ENCODE measurements around the gene EFTUD2.
A peak's percentile ranks its signal among the peaks of the same experiment; 100 is the strongest.

Gene EFTUD2

DNA sequence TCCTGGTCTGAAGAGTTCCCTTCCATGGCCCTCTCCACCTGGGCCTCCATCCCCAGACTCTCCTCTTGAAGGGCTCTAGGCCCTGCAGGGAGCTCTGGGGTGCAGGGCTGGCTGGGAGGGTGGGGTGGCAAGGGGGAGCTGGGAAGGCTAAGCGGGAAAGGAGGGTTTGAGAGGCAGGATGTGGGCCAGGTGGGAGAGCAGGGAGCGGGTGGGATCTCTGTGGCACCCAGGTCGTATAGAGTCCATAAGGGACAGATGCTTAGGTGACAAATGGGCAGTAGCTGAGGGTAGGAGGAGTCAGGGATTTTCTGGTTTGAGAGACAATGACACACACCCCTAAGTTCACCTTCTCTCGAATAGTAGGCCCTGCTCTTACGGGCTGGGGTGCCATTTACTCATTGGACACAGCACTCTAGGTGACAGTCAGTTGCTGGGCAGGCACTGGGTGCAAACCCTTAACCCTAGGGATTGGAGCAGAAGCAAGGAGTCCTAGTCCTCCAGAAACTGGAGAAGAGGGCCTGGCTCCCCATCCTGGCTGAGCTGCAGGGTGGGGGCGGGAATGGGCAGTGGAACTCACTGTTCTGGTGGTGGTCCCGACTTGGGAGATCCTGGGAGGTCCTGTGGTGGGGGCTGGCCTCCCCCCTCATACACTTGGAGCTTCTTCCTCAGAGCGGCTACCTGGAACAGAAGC lies 33.0 kb upstream of the EFTUD2 start:
- H3K4me3 ChIP-seq: no peak overlapping the region
- H3K27me3 ChIP-seq (ENCODE audit: low read depth): no peaks in the 10 kb centered on the region

DNA sequence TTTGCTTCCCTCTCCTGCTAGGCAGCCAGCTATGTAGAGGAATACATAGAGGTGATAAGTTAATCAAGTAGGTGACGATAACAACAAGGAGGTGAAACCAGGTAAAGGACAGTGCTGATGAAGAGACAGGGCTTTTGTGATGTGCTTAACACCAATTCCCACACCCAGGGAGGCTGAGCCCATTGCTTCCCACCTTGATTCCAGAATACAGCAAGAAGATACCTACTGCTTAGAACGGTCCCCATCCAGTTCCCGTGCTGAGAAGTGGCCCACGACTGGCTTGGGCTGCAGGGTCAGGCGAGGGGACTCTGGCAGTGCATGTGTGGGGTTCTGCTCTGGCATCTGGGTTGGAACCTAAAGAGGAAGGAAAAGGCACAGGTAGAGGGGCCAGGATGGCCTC lies 32.1 kb upstream of the EFTUD2 start:
- no peaks in the 10 kb centered on the region for H3K4me1 ChIP-seq
- in situ Hi-C loops (cut with MboI; ENCODE audit: low sequenced_read_pairs): no loop called here
- no peaks in the 10 kb centered on the region for H3K9me3 ChIP-seq
- DNase-seq (ENCODE audit: low spot score in 2 of 2): no peak
- peaks cover 99% of the 10 kb centered on the region for H3K36me3 ChIP-seq (replicated peaks)
- H3K27me3 ChIP-seq (ENCODE audit: low read depth): no peaks in the 10 kb centered on the region
- H3K4me3 ChIP-seq: no peak overlapping the region

More for the DNA sequence above, 33.0 kb upstream of the EFTUD2 start:
- Histone ChIP-seq H3K36me3 (replicated peaks) (peaks cover 93% of the 10 kb centered on the region), H3K4me1 (no peaks in the 10 kb centered on the region), H3K9me3 (no peaks in the 10 kb centered on the region)
- DNase-seq (ENCODE audit: low spot score in 2 of 2): no peak
- in situ Hi-C loops (cut with MboI; ENCODE audit: low sequenced_read_pairs): no loop called here

- Histone ChIP-seq H3K9me3 (no peaks in the 10 kb centered on the region), H3K4me1 (no peaks in the 10 kb centered on the region), H3K36me3 (replicated peaks) (peaks cover 100% of the 10 kb centered on the region), H3K27me3 (ENCODE audit: low read depth) (no peaks in the 10 kb centered on the region), H3K4me3 (no peak overlapping the region)
- no peak for DNase-seq (ENCODE audit: low spot score in 2 of 2)
- in situ Hi-C loops (cut with MboI; ENCODE audit: low sequenced_read_pairs): no loop called here
These were observed 31.4 kb upstream of the EFTUD2 start for GRCh38 chr17:44930667-44931066.

- in situ Hi-C loops (cut with MboI; ENCODE audit: low sequenced_read_pairs): no loop called here
- no peaks in the 10 kb centered on the region for H3K9me3 ChIP-seq
- no peaks in the 10 kb centered on the region for H3K27me3 ChIP-seq (ENCODE audit: low read depth)
- peaks cover 88% of the 10 kb centered on the region for H3K36me3 ChIP-seq (replicated peaks)
- no peak overlapping the region for H3K4me3 ChIP-seq
- H3K4me1 ChIP-seq: no peaks in the 10 kb centered on the region
- DNase-seq (ENCODE audit: low spot score in 2 of 2): no peak
These were observed 29.9 kb upstream of the EFTUD2 start for GRCh38 chr17:44928950-44929720.

GRCh38 chr17:44928136-44928535 lies 28.9 kb upstream of the EFTUD2 start:
- Histone ChIP-seq H3K36me3 (replicated peaks) (peaks cover 78% of the 10 kb centered on the region), H3K9me3 (no peaks in the 10 kb centered on the region), H3K4me1 (no peaks in the 10 kb centered on the region), H3K4me3 (no peak overlapping the region), H3K27me3 (ENCODE audit: low read depth) (no peaks in the 10 kb centered on the region)
- no peak for DNase-seq (ENCODE audit: low spot score in 2 of 2)
- in situ Hi-C loops (cut with MboI; ENCODE audit: low sequenced_read_pairs): no loop called here

DNA sequence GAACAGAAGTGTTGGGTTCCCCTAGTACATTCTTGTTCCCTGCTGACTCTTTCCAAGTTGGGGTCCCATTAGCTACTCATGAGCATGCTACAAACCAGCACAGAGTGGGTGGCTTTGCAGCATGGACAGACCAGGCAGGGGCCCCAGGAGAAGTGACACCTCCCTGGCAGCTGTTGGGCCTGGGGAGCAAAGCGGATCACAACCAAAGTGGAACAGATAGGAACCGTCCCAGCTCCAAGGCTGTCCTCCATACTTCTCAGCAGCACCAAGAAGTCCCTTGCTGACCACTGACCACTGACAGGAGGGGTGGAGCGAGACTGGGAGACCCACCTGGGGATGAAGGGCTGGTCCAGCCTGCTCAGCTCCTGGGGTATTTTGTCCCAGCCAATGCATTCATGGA lies 28.5 kb upstream of the EFTUD2 start:
- in situ Hi-C loops (cut with MboI; ENCODE audit: low sequenced_read_pairs): no loop called here

DNA sequence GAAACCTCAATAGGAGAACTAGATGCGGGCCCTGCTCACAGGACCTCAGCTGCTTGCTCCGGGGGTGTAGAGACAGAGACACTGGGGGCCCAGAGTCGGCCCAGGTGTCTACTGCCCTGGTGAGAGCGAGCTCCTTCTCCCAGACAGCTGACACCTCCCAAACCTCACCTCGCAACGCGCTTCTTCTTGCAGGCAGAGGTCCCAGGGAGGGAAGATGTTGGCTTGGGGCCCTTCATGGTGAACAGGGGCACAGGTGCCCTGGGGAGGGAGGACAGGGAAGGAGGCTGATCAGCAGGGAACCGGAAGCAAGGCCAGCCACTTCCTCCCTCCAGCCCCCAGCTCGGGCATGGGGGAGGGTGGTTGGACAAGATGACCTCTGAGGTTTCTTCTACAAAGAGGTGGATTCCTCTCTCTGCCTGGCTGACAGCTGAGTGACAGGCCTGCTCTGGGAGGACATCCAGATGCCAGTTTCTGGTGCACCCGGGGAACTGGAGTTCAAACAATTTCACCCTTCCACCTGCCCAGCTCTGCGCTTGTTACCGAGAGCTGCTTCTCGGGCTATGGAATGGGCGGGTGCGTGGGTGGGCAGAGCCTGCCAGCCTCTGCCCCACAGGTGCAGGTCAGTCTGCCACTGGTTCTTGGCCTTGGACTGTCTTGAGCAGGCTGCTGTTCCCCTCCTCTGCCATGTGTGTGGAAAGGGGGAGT lies 27.7 kb upstream of the EFTUD2 start:
- Histone ChIP-seq H3K27me3 (ENCODE audit: low read depth) (no peaks in the 10 kb centered on the region), H3K36me3 (replicated peaks) (peaks cover 66% of the 10 kb centered on the region), H3K4me3 (no peak overlapping the region), H3K4me1 (no peaks in the 10 kb centered on the region), H3K9me3 (no peaks in the 10 kb centered on the region)
- DNase-seq (ENCODE audit: low spot score in 2 of 2): no peak
- in situ Hi-C loops (cut with MboI; ENCODE audit: low sequenced_read_pairs): no loop called here

More for the DNA sequence above, 28.5 kb upstream of the EFTUD2 start:
- Histone ChIP-seq H3K9me3 (no peaks in the 10 kb centered on the region), H3K27me3 (ENCODE audit: low read depth) (no peaks in the 10 kb centered on the region), H3K4me3 (no peak overlapping the region), H3K4me1 (no peaks in the 10 kb centered on the region), H3K36me3 (replicated peaks) (peaks cover 74% of the 10 kb centered on the region)
- no peak for DNase-seq (ENCODE audit: low spot score in 2 of 2)

GRCh38 chr17:44925731-44926697 lies 26.8 kb upstream of the EFTUD2 start:
- peaks cover 57% of the 10 kb centered on the region for H3K36me3 ChIP-seq (replicated peaks)
- no peak for DNase-seq (ENCODE audit: low spot score in 2 of 2)
- H3K4me1 ChIP-seq: no peaks in the 10 kb centered on the region
- in situ Hi-C loops (cut with MboI; ENCODE audit: low sequenced_read_pairs): no loop called here
- H3K9me3 ChIP-seq: no peaks in the 10 kb centered on the region
- no peak overlapping the region for H3K4me3 ChIP-seq
- no peaks in the 10 kb centered on the region for H3K27me3 ChIP-seq (ENCODE audit: low read depth)

DNA sequence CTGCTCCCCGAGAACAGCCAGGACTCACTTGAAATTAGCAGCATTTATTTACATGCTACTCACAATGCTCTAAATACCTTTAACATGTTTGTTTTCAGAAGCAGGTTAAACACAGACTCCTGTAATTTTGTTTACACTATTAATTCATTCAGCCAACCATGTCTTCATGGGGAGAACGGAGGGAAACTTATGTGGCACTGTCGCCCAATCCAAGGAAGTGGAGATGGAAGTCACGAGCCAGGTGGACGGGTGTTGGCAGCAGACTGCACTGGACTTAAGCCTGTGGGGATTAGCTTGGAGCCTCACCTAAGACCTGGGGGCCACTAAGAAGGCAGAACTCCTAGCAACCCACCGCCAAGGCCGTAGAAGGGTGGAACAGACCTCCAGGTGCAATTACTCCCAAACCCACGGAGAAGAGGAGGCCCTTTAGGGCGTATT lies 24.9 kb upstream of the EFTUD2 start:
- Histone ChIP-seq H3K36me3 (replicated peaks) (peaks cover 38% of the 10 kb centered on the region), H3K4me3 (no peak overlapping the region), H3K9me3 (no peaks in the 10 kb centered on the region), H3K27me3 (ENCODE audit: low read depth) (no peaks in the 10 kb centered on the region), H3K4me1 (no peaks in the 10 kb centered on the region)
- DNase-seq (ENCODE audit: low spot score in 2 of 2): no peak
- in situ Hi-C loops (cut with MboI; ENCODE audit: low sequenced_read_pairs): no loop called here

DNA sequence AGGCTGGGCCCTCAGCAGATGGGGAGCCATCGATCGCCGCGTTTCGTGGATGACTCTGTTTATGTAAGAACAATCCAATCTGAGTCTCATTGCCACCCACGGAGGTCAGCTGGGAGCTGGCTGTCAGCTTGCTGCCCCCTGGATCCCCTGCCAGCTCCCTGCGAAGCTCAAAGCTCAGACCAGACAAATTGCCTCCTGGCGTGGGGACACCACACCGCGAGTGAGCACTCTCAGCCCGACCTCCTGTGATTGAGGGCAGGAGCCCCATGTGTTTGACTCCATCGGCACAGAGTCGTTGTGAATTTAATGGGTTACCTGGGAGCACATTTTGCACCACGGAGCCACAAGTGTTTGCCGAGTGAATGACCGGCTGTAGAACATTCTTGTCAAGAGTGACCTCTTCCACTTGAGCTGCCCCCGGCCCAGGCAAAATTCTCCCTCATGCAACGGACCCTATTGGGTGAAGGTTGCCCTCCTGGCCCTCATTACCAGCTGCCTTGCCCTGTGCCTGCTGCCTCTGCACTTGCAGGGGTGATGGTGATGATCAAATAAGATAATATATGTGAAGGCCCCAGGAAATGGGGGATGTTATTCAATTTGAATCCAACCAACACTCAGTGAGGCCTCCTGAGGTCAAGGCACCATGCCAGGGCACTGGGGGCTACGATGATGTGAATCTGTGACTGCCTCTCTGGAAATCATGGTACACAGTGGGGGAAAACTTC lies 23.7 kb upstream of the EFTUD2 start:
- Histone ChIP-seq H3K4me3 (no peak overlapping the region), H3K27me3 (ENCODE audit: low read depth) (no peaks in the 10 kb centered on the region), H3K36me3 (replicated peaks) (peaks cover 26% of the 10 kb centered on the region), H3K4me1 (no peaks in the 10 kb centered on the region), H3K9me3 (no peaks in the 10 kb centered on the region)
- DNase-seq (ENCODE audit: low spot score in 2 of 2): peak in 1 of 2 experiments; percentile 37
- in situ Hi-C loops (cut with MboI; ENCODE audit: low sequenced_read_pairs): no loop called here

DNA sequence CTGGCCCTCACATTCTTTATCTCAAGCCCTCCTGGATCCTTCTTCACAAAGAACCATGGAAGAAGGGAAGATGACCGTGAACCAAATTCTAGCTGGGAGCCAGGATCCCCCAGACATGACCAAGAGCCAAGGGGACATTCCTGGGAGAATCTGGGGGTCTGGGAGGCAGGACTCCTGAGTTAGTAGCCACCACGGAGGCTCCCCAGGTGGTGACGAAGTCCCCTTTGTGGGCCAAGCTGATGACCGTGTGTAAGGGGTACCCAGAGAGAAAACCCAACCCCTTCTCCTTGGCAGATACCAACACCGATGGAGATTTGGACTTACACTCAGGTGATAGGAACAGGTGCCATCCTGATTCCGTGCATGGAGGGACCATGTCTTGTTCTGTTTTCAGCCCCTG lies 22.9 kb upstream of the EFTUD2 start:
- Histone ChIP-seq H3K36me3 (replicated peaks) (peaks cover 18% of the 10 kb centered on the region), H3K4me1 (no peaks in the 10 kb centered on the region), H3K27me3 (ENCODE audit: low read depth) (no peaks in the 10 kb centered on the region), H3K9me3 (no peaks in the 10 kb centered on the region), H3K4me3 (no peak overlapping the region)
- in situ Hi-C loops (cut with MboI; ENCODE audit: low sequenced_read_pairs): no loop called here
- DNase-seq (ENCODE audit: low spot score in 2 of 2): no peak

- H3K27me3 ChIP-seq (ENCODE audit: low read depth): no peaks in the 10 kb centered on the region
- no peaks in the 10 kb centered on the region for H3K9me3 ChIP-seq
- H3K4me1 ChIP-seq: no peaks in the 10 kb centered on the region
- in situ Hi-C loops (cut with MboI; ENCODE audit: low sequenced_read_pairs): no loop called here
- peaks cover 10% of the 10 kb centered on the region for H3K36me3 ChIP-seq (replicated peaks)
- no peak overlapping the region for H3K4me3 ChIP-seq
- peak; percentile 47 to 51 for DNase-seq (ENCODE audit: low spot score in 2 of 2)
These were observed 22.1 kb upstream of the EFTUD2 start for GRCh38 chr17:44921122-44921882.
